Measurements from ENCODE around the gene NHS. TPM values are rescaled to one million over a fixed set of nuclear protein-coding genes. Genes with fewer than 3 reads are reported as not detected.

Gene NHS
- total and polyA plus RNA-seq, 4 donors, result 14.1 to 17.7 (median 15.8) TPM

GRCh38 chrX:17473021-17473420 is 98.0 kb downstream of the NHS start:
- DNase-seq (ENCODE audit: low read depth in 4 of 6, low spot score in 6 of 6), result no peak
- Histone ChIP-seq H3K4me1 (ENCODE audit: control insufficient read depth, insufficient read depth, low read length) (no peaks in the 10 kb centered on the region), H3K9me3 (ENCODE audit: control insufficient read depth, insufficient read depth, low read length) (no peaks in the 10 kb centered on the region), H3K27me3 (ENCODE audit: control insufficient read depth, insufficient read depth, low read length) (peaks cover 40% of the 10 kb centered on the region), H3K36me3 (ENCODE audit: control insufficient read depth, insufficient read depth, low read length) (no peaks in the 10 kb centered on the region), H3K4me3 (ENCODE audit: low read depth, low read length) (no peak overlapping the region), H3K27ac (ENCODE audit: low read depth, low read length) (no peak overlapping the region)
- 100% methylated on average over 1 of the region's 2 CpGs for WGBS (ENCODE audit: insufficient coverage)

- Histone ChIP-seq H3K36me3 (ENCODE audit: control insufficient read depth, insufficient read depth, low read length) (no peaks in the 10 kb centered on the region), H3K27ac (ENCODE audit: low read depth, low read length) (no peak overlapping the region), H3K27me3 (ENCODE audit: control insufficient read depth, insufficient read depth, low read length) (peaks cover 34% of the 10 kb centered on the region), H3K9me3 (ENCODE audit: control insufficient read depth, insufficient read depth, low read length) (no peaks in the 10 kb centered on the region), H3K4me3 (ENCODE audit: low read depth, low read length) (no peak overlapping the region), H3K4me1 (ENCODE audit: control insufficient read depth, insufficient read depth, low read length) (no peaks in the 10 kb centered on the region)
- 64% methylated on average over 2 of the region's 2 CpGs for WGBS (ENCODE audit: insufficient coverage)
- DNase-seq (ENCODE audit: low read depth in 4 of 6, low spot score in 6 of 6), result no peak
Observed at GRCh38 chrX:17474892-17475291, 99.9 kb downstream of the NHS start.

- Histone ChIP-seq H3K4me1 (ENCODE audit: control insufficient read depth, insufficient read depth, low read length) (no peaks in the 10 kb centered on the region), H3K4me3 (ENCODE audit: low read depth, low read length) (no peak overlapping the region), H3K27me3 (ENCODE audit: control insufficient read depth, insufficient read depth, low read length) (peaks cover 28% of the 10 kb centered on the region), H3K27ac (ENCODE audit: low read depth, low read length) (no peak overlapping the region), H3K36me3 (ENCODE audit: control insufficient read depth, insufficient read depth, low read length) (no peaks in the 10 kb centered on the region), H3K9me3 (ENCODE audit: control insufficient read depth, insufficient read depth, low read length) (no peaks in the 10 kb centered on the region)
- DNase-seq (ENCODE audit: low read depth in 4 of 6, low spot score in 6 of 6), result peak in 2 of 6 donors; percentile 42 to 47
- 43% methylated on average over 6 of the region's 6 CpGs for WGBS (ENCODE audit: insufficient coverage)
Observed at GRCh38 chrX:17475449-17476217, 100.6 kb downstream of the NHS start.

- DNase-seq (ENCODE audit: low read depth in 4 of 6, low spot score in 6 of 6), result no peak
- Histone ChIP-seq H3K27me3 (ENCODE audit: control insufficient read depth, insufficient read depth, low read length) (peaks cover 24% of the 10 kb centered on the region), H3K4me1 (ENCODE audit: control insufficient read depth, insufficient read depth, low read length) (no peaks in the 10 kb centered on the region), H3K36me3 (ENCODE audit: control insufficient read depth, insufficient read depth, low read length) (no peaks in the 10 kb centered on the region), H3K4me3 (ENCODE audit: low read depth, low read length) (no peak overlapping the region), H3K27ac (ENCODE audit: low read depth, low read length) (no peak overlapping the region), H3K9me3 (ENCODE audit: control insufficient read depth, insufficient read depth, low read length) (no peaks in the 10 kb centered on the region)
- WGBS (ENCODE audit: insufficient coverage), result 65% methylated on average over 2 of the region's 2 CpGs
Observed at GRCh38 chrX:17476411-17476810, 101.4 kb downstream of the NHS start.

GRCh38 chrX:17481086-17481485 is 106.1 kb downstream of the NHS start:
- WGBS (ENCODE audit: insufficient coverage), result no CpG with 5 or more reads among the region's 4 CpGs
- Histone ChIP-seq H3K27ac (ENCODE audit: low read depth, low read length) (no peak overlapping the region), H3K4me1 (ENCODE audit: control insufficient read depth, insufficient read depth, low read length) (no peaks in the 10 kb centered on the region), H3K4me3 (ENCODE audit: low read depth, low read length) (no peak overlapping the region), H3K27me3 (ENCODE audit: control insufficient read depth, insufficient read depth, low read length) (peaks cover 25% of the 10 kb centered on the region), H3K9me3 (ENCODE audit: control insufficient read depth, insufficient read depth, low read length) (no peaks in the 10 kb centered on the region), H3K36me3 (ENCODE audit: control insufficient read depth, insufficient read depth, low read length) (no peaks in the 10 kb centered on the region)
- DNase-seq (ENCODE audit: low read depth in 4 of 6, low spot score in 6 of 6), result no peak

GRCh38 chrX:17484592-17484991 is 109.6 kb downstream of the NHS start:
- WGBS (ENCODE audit: insufficient coverage), result 75% methylated on average over 1 of the region's 1 CpG
- Histone ChIP-seq H3K9me3 (ENCODE audit: control insufficient read depth, insufficient read depth, low read length) (no peaks in the 10 kb centered on the region), H3K27ac (ENCODE audit: low read depth, low read length) (no peak overlapping the region), H3K4me3 (ENCODE audit: low read depth, low read length) (no peak overlapping the region), H3K27me3 (ENCODE audit: control insufficient read depth, insufficient read depth, low read length) (peaks cover 16% of the 10 kb centered on the region), H3K36me3 (ENCODE audit: control insufficient read depth, insufficient read depth, low read length) (no peaks in the 10 kb centered on the region), H3K4me1 (ENCODE audit: control insufficient read depth, insufficient read depth, low read length) (no peaks in the 10 kb centered on the region)
- no peak for DNase-seq (ENCODE audit: low read depth in 4 of 6, low spot score in 6 of 6)

- Histone ChIP-seq H3K4me3 (ENCODE audit: low read depth, low read length) (no peak overlapping the region), H3K36me3 (ENCODE audit: control insufficient read depth, insufficient read depth, low read length) (no peaks in the 10 kb centered on the region), H3K27me3 (ENCODE audit: control insufficient read depth, insufficient read depth, low read length) (peaks cover 16% of the 10 kb centered on the region), H3K27ac (ENCODE audit: low read depth, low read length) (no peak overlapping the region), H3K9me3 (ENCODE audit: control insufficient read depth, insufficient read depth, low read length) (no peaks in the 10 kb centered on the region), H3K4me1 (ENCODE audit: control insufficient read depth, insufficient read depth, low read length) (no peaks in the 10 kb centered on the region)
- DNase-seq (ENCODE audit: low read depth in 4 of 6, low spot score in 6 of 6), result no peak
- whole genome bisulfite sequencing (ENCODE audit: insufficient coverage), result 51% methylated on average over 5 of the region's 5 CpGs
Observed at GRCh38 chrX:17485391-17485790, 110.4 kb downstream of the NHS start.

GRCh38 chrX:17488036-17488435 is 113.0 kb downstream of the NHS start:
- 81% methylated on average over 6 of the region's 8 CpGs for WGBS (ENCODE audit: insufficient coverage)
- peaks cover 8% of the 10 kb centered on the region for H3K27me3 ChIP-seq (ENCODE audit: control insufficient read depth, insufficient read depth, low read length)
- H3K36me3 ChIP-seq (ENCODE audit: control insufficient read depth, insufficient read depth, low read length), result no peaks in the 10 kb centered on the region

GRCh38 chrX:17494216-17494615 is 119.2 kb downstream of the NHS start:
- no peak for DNase-seq (ENCODE audit: low read depth in 4 of 6, low spot score in 6 of 6)
- H3K4me1 ChIP-seq (ENCODE audit: control insufficient read depth, insufficient read depth, low read length), result no peaks in the 10 kb centered on the region
- H3K27ac ChIP-seq (ENCODE audit: low read depth, low read length), result no peak overlapping the region
- peaks cover 7% of the 10 kb centered on the region for H3K27me3 ChIP-seq (ENCODE audit: control insufficient read depth, insufficient read depth, low read length)
- H3K9me3 ChIP-seq (ENCODE audit: control insufficient read depth, insufficient read depth, low read length), result no peaks in the 10 kb centered on the region
- H3K4me3 ChIP-seq (ENCODE audit: low read depth, low read length), result no peak overlapping the region
- WGBS (ENCODE audit: insufficient coverage), result 100% methylated on average over 1 of the region's 1 CpG
- no peaks in the 10 kb centered on the region for H3K36me3 ChIP-seq (ENCODE audit: control insufficient read depth, insufficient read depth, low read length)

More at GRCh38 chrX:17488036-17488435, 113.0 kb downstream of the NHS start:
- no peak overlapping the region for H3K4me3 ChIP-seq (ENCODE audit: low read depth, low read length)
- no peaks in the 10 kb centered on the region for H3K4me1 ChIP-seq (ENCODE audit: control insufficient read depth, insufficient read depth, low read length)
- no peak for DNase-seq (ENCODE audit: low read depth in 4 of 6, low spot score in 6 of 6)
- no peaks in the 10 kb centered on the region for H3K9me3 ChIP-seq (ENCODE audit: control insufficient read depth, insufficient read depth, low read length)
- no peak overlapping the region for H3K27ac ChIP-seq (ENCODE audit: low read depth, low read length)

GRCh38 chrX:17495052-17495451 is 120.1 kb downstream of the NHS start:
- Histone ChIP-seq H3K36me3 (ENCODE audit: control insufficient read depth, insufficient read depth, low read length) (no peaks in the 10 kb centered on the region), H3K4me3 (ENCODE audit: low read depth, low read length) (no peak overlapping the region), H3K27ac (ENCODE audit: low read depth, low read length) (no peak overlapping the region), H3K27me3 (ENCODE audit: control insufficient read depth, insufficient read depth, low read length) (peaks cover 8% of the 10 kb centered on the region), H3K9me3 (ENCODE audit: control insufficient read depth, insufficient read depth, low read length) (no peaks in the 10 kb centered on the region), H3K4me1 (ENCODE audit: control insufficient read depth, insufficient read depth, low read length) (no peaks in the 10 kb centered on the region)
- no peak for DNase-seq (ENCODE audit: low read depth in 4 of 6, low spot score in 6 of 6)
- no CpG with 5 or more reads among the region's 2 CpGs for WGBS (ENCODE audit: insufficient coverage)

Measured in spinal cord (tissue), 10 donors.